Osteoblast (primary cell): Measurements from ENCODE around the gene ELOVL6. TPM values are rescaled to one million over a fixed set of nuclear protein-coding genes. Genes with fewer than 3 reads are reported as not detected.
A peak's percentile ranks its signal among the peaks of the same experiment; 100 is the strongest.

Source experiments
- DNase-seq: peaks from one replicate; pipeline ENCODE4 v3.0.0; 2011; ENCODE audit warnings: low spot score, mixed read lengths; ENCODE audit not compliant: insufficient read length; ENCODE audit errors: missing footprints
- H2AFZ ChIP-seq: 2 replicates; pipeline ENCODE4 v1.6.0; 2011; ENCODE audit warnings: mild to moderate bottlenecking, low read length
- H3K27ac ChIP-seq: 2 replicates; pipeline ENCODE4 v1.5.1; 2011; ENCODE audit warnings: mild to moderate bottlenecking, low read depth, low read length, moderate library complexity
- H3K27me3 ChIP-seq: 2 replicates; pipeline ENCODE4 v1.6.0; 2012; ENCODE audit warnings: mild to moderate bottlenecking, control low read depth, inconsistent platforms, low read length, moderate library complexity; ENCODE audit not compliant: insufficient read depth
- H3K36me3 ChIP-seq: 2 replicates; pipeline ENCODE4 v1.5.1; 2011; ENCODE audit warnings: mild to moderate bottlenecking, low read length, control low read depth, moderate library complexity; ENCODE audit not compliant: insufficient read depth
- H3K4me1 ChIP-seq: 2 replicates; pipeline ENCODE4 v1.5.1; 2011; ENCODE audit warnings: mild to moderate bottlenecking, low read length, control low read depth, moderate library complexity; ENCODE audit not compliant: insufficient read depth
- H3K4me2 ChIP-seq: 2 replicates; pipeline ENCODE4 v1.6.0; 2011; ENCODE audit warnings: mild to moderate bottlenecking, low read length; ENCODE audit not compliant: insufficient read depth
- H3K4me3 ChIP-seq: fragments of 200-600 bp; sonication (generic); 3 replicates; pipeline ENCODE4 v1.5.1; 2012; ENCODE audit warnings: mild to moderate bottlenecking, low read length, inconsistent platforms; ENCODE audit not compliant: insufficient read depth
- H3K79me2 ChIP-seq: 2 replicates; pipeline ENCODE4 v1.6.0; 2012; ENCODE audit warnings: mild to moderate bottlenecking, low read length, control low read depth, inconsistent platforms; ENCODE audit not compliant: insufficient read depth
- H3K9me3 ChIP-seq: 2 replicates; pipeline ENCODE4 v1.5.1; 2011; ENCODE audit warnings: low read depth, low read length, control low read depth
- H4K20me1 ChIP-seq: 2 replicates; pipeline ENCODE4 v1.6.0; 2012; ENCODE audit warnings: mild to moderate bottlenecking, low read length, control low read depth; ENCODE audit not compliant: insufficient read depth
- CTCF ChIP-seq: IDR thresholded peaks from 2 replicates; pipeline ENCODE4 v1.5.1; 2011; ENCODE audit warnings: mild to moderate bottlenecking, low read depth, low read length, moderate library complexity; ENCODE audit errors: extremely low read depth
- total RNA-seq: library from RNA; depleted of rRNA; stranded (reverse); fragments of >200 nt; gene quantifications from 2 replicates; pipeline ENCODE4 v1.2.3, GENCODE V29; 2012

The ELOVL6 gene
- total RNA-seq, 1 donor: 12.7 TPM

- Histone ChIP-seq H2AFZ (no peak overlapping the region), H3K4me3 (no peak overlapping the region), H3K79me2 (no peaks in the 10 kb centered on the region), H3K36me3 (no peaks in the 10 kb centered on the region), H3K27me3 (no peaks in the 10 kb centered on the region), H3K4me2 (no peak overlapping the region), H3K27ac (no peak overlapping the region), H3K4me1 (peaks cover 13% of the 10 kb centered on the region), H3K9me3 (no peaks in the 10 kb centered on the region), H4K20me1 (peaks cover 2% of the 10 kb centered on the region)
- no peak for TF ChIP-seq CTCF
- no peak for DNase-seq
Observed at GRCh38 chr4:110061076-110061475, 137.3 kb downstream of the ELOVL6 start.

GRCh38 chr4:110059556-110060191, 138.7 kb downstream of the ELOVL6 start:
- peak; percentile 71 for DNase-seq
- Histone ChIP-seq H2AFZ (no peak overlapping the region), H3K9me3 (no peaks in the 10 kb centered on the region), H3K4me1 (peaks cover 21% of the 10 kb centered on the region), H3K36me3 (no peaks in the 10 kb centered on the region), H3K4me3 (no peak overlapping the region), H3K4me2 (peak overlapping the region; percentile 20), H3K79me2 (no peaks in the 10 kb centered on the region), H3K27ac (no peak overlapping the region), H4K20me1 (peaks cover 5% of the 10 kb centered on the region), H3K27me3 (no peaks in the 10 kb centered on the region)
- no peak for TF ChIP-seq CTCF

GRCh38 chr4:110058677-110059076, 139.7 kb downstream of the ELOVL6 start:
- Histone ChIP-seq H3K79me2 (no peaks in the 10 kb centered on the region), H3K27ac (no peak overlapping the region), H4K20me1 (peaks cover 5% of the 10 kb centered on the region), H3K4me2 (no peak overlapping the region), H3K36me3 (no peaks in the 10 kb centered on the region), H3K4me1 (peaks cover 21% of the 10 kb centered on the region), H3K9me3 (no peaks in the 10 kb centered on the region), H3K4me3 (no peak overlapping the region), H2AFZ (no peak overlapping the region), H3K27me3 (no peaks in the 10 kb centered on the region)
- TF ChIP-seq CTCF: no peak
- DNase-seq: no peak

GRCh38 chr4:110055158-110055768, 143.2 kb downstream of the ELOVL6 start:
- Histone ChIP-seq H3K79me2 (no peaks in the 10 kb centered on the region), H4K20me1 (peaks cover 3% of the 10 kb centered on the region), H3K27ac (peak overlapping the region; percentile 15), H3K9me3 (no peaks in the 10 kb centered on the region), H3K4me1 (peaks cover 20% of the 10 kb centered on the region), H3K27me3 (no peaks in the 10 kb centered on the region), H3K4me3 (no peak overlapping the region), H3K4me2 (no peak overlapping the region), H2AFZ (no peak overlapping the region), H3K36me3 (peaks cover 7% of the 10 kb centered on the region)
- no peak for DNase-seq
- no peak for TF ChIP-seq CTCF
